ENCODE data around the gene DHX38. TPM values are rescaled to one million over a fixed set of nuclear protein-coding genes. Genes with fewer than 3 reads are reported as not detected.
"Not testable (repeated sequence)": the region's sequence is repeated elsewhere in the genome, so short reads cannot be mapped to it uniquely, and the experiment has no call there.

The DHX38 gene
- total RNA-seq, 3 donors from 2014 or later (not counting 1 experiment from before 2014, with no cell fraction given) = 120 to 124 (median 120) TPM

DNA sequence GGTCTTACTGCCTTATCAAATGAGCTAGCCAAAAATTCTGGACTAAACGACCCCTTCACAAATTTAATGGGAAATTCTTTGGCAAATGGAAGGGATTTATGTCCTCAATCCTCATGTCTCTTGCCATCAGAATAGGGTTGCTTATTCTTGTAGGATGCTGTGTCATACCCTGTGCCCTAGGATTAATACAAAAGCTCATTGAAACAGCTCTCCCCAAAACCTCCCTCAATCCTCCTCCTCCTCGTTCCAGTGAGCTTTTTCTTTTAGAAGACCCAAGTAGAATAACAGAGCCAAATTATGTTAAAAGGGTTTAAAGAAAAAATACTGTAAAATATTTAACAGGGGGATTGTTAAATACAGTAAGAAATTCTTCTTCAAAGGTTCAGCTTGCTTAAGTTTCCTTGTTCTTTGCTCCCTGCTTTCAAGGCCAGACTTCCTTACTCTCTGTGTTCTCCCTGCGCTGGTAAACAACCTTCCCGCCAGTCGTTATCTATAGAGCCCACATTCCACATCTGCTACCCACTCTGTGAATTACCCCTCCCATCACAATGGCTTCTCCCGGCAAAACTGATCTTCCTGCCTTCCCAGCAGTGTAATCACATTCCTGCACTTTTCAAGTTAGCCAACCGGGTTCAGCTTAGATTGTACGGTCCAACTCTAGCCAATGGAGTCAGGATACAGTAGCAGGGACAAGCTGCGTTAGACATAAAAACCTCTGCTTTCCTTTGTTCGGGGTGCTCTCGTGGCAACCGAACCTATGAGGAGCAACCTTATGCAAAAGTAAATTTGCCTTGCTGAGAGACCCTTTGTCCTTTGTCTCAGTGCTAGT is 20.9 kb upstream of the DHX38 start:
- Mint-ChIP-seq H3K27me3 (ENCODE audit: low read depth in 2 of 2) (no peaks in the 10 kb centered on the region), H3K4me3 (no peak overlapping the region), H3K4me1 (no peaks in the 10 kb centered on the region), H3K27ac (no peak overlapping the region), H3K36me3 (no peaks in the 10 kb centered on the region), H3K9me3 (no peaks in the 10 kb centered on the region)
- WGBS (ENCODE audit: insufficient coverage) = 91% methylated on average over 10 of the region's 12 CpGs
- H3K27ac ChIP-seq (ENCODE audit: low read length) = no peak overlapping the region
- H3K36me3 ChIP-seq (ENCODE audit: control insufficient read depth, insufficient read depth, low read length) = no peaks in the 10 kb centered on the region
- no peaks in the 10 kb centered on the region for H3K27me3 ChIP-seq (ENCODE audit: control insufficient read depth, insufficient read depth, low read length)
- TF ChIP-seq, protein P1, sequence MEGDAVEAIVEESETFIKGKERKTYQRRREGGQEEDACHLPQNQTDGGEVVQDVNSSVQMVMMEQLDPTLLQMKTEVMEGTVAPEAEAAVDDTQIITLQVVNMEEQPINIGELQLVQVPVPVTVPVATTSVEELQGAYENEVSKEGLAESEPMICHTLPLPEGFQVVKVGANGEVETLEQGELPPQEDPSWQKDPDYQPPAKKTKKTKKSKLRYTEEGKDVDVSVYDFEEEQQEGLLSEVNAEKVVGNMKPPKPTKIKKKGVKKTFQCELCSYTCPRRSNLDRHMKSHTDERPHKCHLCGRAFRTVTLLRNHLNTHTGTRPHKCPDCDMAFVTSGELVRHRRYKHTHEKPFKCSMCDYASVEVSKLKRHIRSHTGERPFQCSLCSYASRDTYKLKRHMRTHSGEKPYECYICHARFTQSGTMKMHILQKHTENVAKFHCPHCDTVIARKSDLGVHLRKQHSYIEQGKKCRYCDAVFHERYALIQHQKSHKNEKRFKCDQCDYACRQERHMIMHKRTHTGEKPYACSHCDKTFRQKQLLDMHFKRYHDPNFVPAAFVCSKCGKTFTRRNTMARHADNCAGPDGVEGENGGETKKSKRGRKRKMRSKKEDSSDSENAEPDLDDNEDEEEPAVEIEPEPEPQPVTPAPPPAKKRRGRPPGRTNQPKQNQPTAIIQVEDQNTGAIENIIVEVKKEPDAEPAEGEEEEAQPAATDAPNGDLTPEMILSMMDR (IDR thresholded peaks at IDR 0.05) = no peak
- no peaks in the 10 kb centered on the region for H3K9me3 ChIP-seq (ENCODE audit: control insufficient read depth, insufficient read depth, low read length)
- no peak for ATAC-seq
- no peak for DNase-seq
- no peak overlapping the region for H3K4me3 ChIP-seq (ENCODE audit: low read length)
- H3K4me1 ChIP-seq (ENCODE audit: control insufficient read depth, insufficient read depth, low read length) = no peaks in the 10 kb centered on the region
- intact Hi-C loops (cut with micrococcal nuclease) = no loop called here

DNA sequence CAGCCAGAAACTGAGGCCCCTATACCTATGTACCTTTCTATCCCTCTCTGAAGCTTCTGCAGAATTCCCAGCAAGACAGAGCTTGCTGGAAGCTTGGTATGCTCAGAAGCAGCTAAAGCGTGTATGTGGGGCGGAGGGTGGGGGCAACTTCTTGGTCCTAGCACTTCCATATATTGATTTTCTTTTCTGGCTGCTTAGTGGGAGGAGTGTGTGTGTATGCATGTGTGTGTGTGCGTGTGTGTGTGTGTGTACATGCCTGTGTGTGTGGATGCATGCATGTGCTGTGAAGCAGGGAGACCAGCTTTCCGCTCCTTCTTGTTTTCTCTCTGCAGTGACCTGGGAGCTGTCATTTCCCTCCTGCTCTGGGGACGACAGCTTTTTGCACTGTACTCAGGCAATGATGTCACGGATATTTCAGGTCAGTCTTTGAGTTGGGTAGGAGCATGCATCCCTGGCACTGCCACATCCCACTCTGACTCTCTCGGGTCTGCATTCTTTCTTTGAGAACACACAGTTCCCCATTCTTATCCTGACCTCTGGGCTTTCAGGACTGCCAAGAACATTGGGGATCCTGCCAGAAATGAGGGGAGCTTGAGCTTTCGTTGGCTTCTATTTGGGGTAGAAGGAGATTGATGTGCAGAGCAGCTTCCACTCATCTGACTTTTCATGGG is 20.0 kb upstream of the DHX38 start:
- Histone ChIP-seq H3K4me3 (ENCODE audit: low read length) (no peak overlapping the region), H3K27ac (ENCODE audit: low read length) (no peak overlapping the region), H3K27me3 (ENCODE audit: control insufficient read depth, insufficient read depth, low read length) (no peaks in the 10 kb centered on the region), H3K9me3 (ENCODE audit: control insufficient read depth, insufficient read depth, low read length) (no peaks in the 10 kb centered on the region), H3K36me3 (ENCODE audit: control insufficient read depth, insufficient read depth, low read length) (no peaks in the 10 kb centered on the region), H3K4me1 (ENCODE audit: control insufficient read depth, insufficient read depth, low read length) (no peaks in the 10 kb centered on the region)
- Mint-ChIP-seq H3K27me3 (ENCODE audit: low read depth in 2 of 2) (no peaks in the 10 kb centered on the region), H3K4me3 (no peak overlapping the region), H3K4me1 (no peaks in the 10 kb centered on the region), H3K27ac (no peak overlapping the region), H3K9me3 (no peaks in the 10 kb centered on the region), H3K36me3 (no peaks in the 10 kb centered on the region)
- intact Hi-C loops (cut with micrococcal nuclease) = no loop called here
- ATAC-seq (no peak), DNase-seq (no peak)
- 92% methylated on average over 8 of the region's 8 CpGs for WGBS (ENCODE audit: insufficient coverage)
- TF ChIP-seq, protein P1 (IDR thresholded peaks at IDR 0.05) = no peak

DNA sequence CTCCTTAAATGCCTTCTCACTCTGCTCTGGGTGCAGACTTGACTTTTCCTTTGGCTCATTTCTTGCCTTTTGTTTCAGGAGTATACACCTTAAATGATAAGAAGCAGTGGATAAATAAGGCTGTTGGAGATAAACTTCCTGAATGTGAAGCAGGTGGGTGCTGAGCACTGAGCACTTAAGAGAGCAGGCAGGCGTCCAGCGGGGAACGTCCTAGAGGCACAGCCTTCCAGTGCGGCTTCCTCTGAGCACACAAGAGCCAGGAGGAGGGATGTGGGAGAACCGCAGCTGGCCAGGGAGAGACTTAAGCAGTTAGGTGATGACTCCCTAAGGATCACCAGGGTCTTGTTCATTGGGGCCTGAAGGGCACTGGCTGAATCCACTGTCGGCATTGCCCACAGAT is 18.6 kb upstream of the DHX38 start:
- 100% methylated on average over 2 of the region's 6 CpGs for WGBS (ENCODE audit: insufficient coverage)

DNA sequence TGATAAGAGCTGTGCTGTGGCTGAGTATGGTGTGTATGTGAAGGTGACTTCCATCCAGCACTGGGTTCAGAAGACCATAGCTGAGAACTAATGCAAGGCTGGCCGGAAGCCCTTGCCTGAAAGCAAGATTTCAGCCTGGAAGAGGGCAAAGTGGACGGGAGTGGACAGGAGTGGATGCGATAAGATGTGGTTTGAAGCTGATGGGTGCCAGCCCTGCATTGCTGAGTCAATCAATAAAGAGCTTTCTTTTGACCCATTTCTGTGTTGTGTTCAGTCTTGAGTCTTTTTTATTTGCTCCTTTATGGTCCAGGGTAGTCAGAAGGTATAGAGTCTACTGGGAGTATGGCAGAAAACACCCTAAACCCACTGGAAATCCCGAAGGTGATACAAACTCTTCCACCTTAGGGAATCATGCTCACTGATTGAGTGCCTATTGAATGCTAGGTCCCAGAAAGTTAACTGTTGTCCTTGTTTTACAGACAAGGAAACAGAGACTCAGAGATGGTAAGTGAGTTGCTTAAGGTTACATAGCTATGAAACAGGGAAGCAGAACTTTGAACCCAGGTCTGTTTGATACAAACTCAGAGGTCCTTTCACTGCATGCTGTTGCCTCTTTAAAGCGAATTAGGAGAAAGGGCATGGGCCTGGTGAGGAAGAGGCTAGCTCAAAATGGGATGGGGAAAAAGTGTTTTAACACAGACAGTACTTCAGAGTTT is 16.5 kb upstream of the DHX38 start:
- H3K9me3 Mint-ChIP-seq, ATAC-seq: not testable (repeated sequence)
- WGBS (ENCODE audit: insufficient coverage) = 100% methylated on average over 1 of the region's 5 CpGs

More for the DNA sequence above, 18.6 kb upstream of the DHX38 start:
- H3K36me3 Mint-ChIP-seq; DNase-seq; H3K27me3 Mint-ChIP-seq (ENCODE audit: low read depth in 2 of 2); H3K27me3 ChIP-seq (ENCODE audit: control insufficient read depth, insufficient read depth, low read length); H3K36me3 ChIP-seq (ENCODE audit: control insufficient read depth, insufficient read depth, low read length); H3K9me3 ChIP-seq (ENCODE audit: control insufficient read depth, insufficient read depth, low read length); intact Hi-C loops (cut with micrococcal nuclease); H3K4me1 Mint-ChIP-seq; H3K27ac Mint-ChIP-seq; H3K4me3 ChIP-seq (ENCODE audit: low read length); H3K27ac ChIP-seq (ENCODE audit: low read length); ATAC-seq; H3K9me3 Mint-ChIP-seq; H3K4me3 Mint-ChIP-seq; H3K4me1 ChIP-seq (ENCODE audit: control insufficient read depth, insufficient read depth, low read length): not testable (repeated sequence)

More for the DNA sequence above, 16.5 kb upstream of the DHX38 start:
- H3K27ac ChIP-seq (ENCODE audit: low read length); H3K4me1 ChIP-seq (ENCODE audit: control insufficient read depth, insufficient read depth, low read length); H3K4me3 Mint-ChIP-seq; H3K27me3 ChIP-seq (ENCODE audit: control insufficient read depth, insufficient read depth, low read length); H3K27ac Mint-ChIP-seq; H3K9me3 ChIP-seq (ENCODE audit: control insufficient read depth, insufficient read depth, low read length); H3K27me3 Mint-ChIP-seq (ENCODE audit: low read depth in 2 of 2); intact Hi-C loops (cut with micrococcal nuclease); H3K4me1 Mint-ChIP-seq; H3K36me3 Mint-ChIP-seq; DNase-seq; H3K36me3 ChIP-seq (ENCODE audit: control insufficient read depth, insufficient read depth, low read length); H3K4me3 ChIP-seq (ENCODE audit: low read length): not testable (repeated sequence)

All from natural killer cell (primary cell).